ENCODE measurements around the gene RYR1.
"Not testable (repeated sequence)": the region's sequence is repeated elsewhere in the genome, so short reads cannot be mapped to it uniquely, and the experiment has no call there.

The RYR1 gene

DNA sequence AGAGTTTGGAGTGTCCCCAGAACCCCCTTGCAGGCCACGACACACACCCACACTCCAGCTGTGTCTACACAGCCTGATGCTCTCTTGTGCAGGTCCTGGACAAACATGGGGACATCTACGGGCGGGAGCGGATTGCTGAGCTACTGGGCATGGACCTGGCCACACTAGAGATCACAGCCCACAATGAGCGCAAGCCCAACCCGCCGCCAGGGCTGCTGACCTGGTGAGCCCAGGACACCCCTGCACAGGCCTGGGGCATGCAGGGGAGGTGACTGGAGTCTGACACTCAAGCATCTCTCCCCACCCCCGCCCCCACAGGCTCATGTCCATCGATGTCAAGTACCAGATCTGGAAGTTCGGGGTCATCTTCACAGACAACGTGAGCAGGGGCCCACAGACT is 144.3 kb downstream of the RYR1 start:
- no peak for DNase-seq

DNA sequence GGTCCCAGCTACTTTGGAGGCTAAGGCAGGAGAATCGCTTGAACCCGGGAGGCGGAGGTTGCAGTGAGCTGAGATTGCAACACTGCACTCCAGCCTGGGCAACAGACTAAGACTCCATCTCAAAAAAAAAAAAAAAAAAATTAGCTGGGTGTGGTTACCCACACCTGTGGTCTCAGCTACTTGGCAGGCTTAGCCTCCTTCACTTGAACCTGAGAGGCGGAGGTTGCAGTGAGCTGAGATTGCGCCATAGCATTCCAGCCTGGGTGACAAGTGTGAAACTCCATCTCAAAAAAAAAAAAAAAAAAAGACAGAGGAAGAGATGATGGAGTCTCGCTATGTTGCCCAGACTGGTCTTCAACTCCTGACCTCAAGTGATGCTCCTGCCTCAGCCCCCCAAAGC is 145.8 kb downstream of the RYR1 start:
- not testable (repeated sequence) for DNase-seq

DNA sequence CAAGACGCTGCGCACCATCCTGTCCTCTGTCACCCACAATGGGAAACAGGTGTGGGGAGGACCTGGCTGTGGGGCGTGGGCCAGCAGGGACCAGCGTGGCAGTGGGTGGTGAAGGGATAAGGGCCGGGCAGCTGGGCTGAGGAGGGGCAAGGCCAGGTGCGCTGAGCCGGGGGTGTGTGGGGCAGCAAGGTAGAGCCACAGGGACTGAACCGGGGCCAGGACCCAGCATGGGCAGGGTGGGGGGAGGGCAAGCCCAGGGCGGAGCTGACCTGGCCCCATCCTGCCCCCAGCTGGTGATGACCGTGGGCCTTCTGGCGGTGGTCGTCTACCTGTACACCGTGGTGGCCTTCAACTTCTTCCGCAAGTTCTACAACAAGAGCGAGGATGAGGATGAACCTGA is 146.6 kb downstream of the RYR1 start:
- DNase-seq, result no peak

DNA sequence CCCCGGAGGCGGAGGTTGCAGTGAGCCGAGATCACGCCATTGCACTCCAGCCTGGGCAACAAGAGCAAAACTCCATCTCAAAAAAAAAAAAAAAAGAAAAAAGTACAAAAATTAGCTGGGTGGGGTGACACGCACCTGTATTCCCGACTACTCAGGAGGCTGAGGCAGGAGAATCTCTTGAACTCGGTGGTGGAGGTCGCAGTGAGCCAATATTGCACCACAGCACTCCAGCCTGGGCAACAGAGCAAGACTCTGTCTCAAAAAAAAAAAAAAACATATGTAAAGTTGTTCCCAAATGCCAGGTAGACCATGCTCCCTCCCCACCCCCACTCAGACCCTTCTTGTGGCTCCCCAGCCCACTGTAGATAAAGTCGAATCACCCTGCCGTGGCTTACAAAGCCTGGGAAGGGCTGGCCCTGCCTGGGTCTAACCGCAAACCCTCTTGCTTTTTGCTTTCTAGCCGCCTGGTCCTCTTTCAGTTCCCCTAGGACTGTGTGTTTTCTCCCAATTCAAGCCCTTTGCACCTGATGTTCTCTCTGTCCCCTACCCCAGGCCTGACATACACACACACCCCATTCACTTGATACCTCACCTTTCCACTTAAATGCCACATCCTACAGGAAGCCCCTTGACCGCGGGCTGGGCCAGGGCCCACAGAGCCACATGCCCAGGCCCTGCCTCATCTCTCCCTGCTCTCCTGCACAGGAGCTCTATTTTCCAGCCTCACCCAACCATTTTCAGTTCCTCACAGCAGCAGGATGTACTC is 149.9 kb downstream of the RYR1 start:
- no peak for DNase-seq

DNA sequence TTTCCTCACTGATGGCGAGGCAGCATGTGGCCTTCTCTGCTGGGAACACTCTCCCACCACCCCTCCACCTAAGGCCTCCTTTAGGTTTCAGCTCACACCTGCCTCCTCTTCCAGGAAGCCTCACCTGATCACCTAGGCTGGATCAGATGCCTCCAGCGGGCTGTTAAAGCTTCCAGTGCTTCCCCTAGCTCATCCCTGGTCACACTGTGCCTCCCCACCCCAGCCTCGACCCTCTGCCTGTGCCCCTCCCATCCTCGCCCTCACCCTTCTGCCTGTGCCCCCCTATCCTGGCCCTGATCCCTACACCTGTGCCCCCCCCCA is 150.5 kb downstream of the RYR1 start:
- no peak for DNase-seq

DNA sequence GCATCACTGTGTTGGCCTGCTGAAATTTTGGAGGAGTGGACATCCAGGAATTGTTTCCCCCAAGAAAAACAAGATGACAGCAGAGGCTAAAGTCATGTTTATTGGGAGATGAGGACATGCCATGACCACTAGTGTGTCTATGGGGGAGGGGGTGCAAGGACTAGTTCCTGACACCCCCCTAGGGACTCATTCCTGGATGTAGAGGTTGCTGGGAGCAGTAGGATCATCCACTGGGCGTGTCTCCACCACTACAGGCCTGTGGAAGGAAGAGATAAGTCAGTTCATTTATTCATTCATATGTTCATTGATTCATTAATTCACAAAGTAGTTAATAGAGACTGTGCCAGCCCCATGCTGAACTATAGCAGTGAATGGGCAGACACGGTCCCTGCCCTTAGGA is 154.1 kb downstream of the RYR1 start:
- no peak for DNase-seq

DNA sequence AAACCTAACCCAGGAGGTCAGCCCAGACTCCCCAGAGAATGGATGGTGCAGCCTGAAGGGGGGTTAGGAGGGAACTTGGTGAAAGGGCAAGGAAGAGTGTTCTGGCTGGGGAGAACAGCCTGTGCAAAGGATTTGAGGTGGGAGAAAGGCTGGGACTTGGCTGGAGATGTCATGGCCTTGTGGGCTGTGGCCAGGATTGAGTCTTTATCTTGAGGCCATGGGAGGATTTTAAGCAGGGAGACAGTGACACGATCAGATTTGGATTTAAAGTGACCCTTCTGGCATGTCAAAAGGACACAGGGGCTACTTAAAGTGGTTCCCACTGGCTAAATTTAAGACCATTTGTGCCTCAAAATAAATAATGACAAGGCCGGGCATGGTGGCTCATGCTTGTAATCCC is 154.6 kb downstream of the RYR1 start:
- DNase-seq, result no peak

DNA sequence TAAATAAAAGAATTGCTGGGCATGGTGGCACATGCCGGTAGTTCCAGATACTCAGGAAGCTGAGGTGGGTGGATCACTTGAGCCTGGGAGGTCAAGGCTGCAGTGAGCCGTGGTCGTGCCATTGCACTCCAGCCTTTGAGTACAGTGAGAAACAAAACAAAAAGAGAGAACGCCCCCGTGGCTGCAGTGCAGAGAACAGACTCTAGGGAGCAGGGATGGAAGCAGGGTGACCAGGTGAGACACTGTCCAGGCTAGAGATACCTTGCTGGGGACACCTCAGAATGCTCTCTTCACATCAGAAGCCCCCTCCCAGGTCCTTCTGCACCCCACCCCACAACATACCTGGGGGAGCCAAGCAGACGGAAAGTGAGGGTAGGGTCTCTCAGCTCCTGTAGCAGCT is 159.4 kb downstream of the RYR1 start:
- DNase-seq, result no peak

DNA sequence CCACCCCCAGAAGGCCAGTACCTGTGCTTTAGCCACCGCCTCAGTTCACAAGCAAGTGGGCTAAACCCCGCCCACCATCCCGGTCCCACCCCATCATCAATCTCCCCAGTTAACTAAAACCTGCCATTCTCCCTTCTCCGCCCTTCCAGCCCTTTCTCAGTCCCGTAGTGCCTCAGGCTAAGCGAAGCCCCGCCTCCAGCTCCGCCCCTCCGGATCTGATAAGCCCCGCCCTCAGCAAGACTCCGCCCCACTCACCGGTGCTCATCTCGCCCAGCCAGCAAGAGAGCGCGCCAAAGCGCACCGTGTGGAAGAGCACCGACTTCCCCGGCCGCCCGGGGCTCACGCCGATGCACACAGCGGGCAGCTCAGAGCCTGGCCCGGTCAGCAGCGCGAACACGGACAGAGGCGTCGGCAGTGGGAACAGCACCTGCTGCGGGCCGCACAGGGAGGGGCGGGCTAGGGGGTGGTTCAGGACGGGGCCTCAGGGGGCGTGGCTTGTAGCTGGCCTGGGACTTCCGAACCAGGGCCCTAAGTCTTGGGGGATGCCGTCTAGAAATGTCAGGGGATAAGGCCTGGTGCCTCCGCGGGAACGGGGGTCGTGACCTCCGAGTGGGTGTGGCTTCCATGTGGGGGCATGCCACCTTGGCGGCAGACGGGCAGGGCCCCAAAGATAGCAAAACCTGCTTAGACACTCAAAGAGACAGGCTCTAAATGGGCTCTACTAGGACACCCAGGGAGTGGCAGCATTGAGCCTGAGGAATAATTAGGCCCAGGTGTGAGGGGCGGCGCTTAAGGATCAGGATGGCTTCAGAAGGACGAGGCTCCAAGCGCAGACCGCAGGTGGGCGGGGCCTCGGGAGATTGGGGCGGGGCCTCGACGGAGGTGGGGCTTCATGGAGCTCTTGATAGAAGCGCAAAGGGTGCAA is 162.8 kb downstream of the RYR1 start:
- DNase-seq, result no peak

DNA sequence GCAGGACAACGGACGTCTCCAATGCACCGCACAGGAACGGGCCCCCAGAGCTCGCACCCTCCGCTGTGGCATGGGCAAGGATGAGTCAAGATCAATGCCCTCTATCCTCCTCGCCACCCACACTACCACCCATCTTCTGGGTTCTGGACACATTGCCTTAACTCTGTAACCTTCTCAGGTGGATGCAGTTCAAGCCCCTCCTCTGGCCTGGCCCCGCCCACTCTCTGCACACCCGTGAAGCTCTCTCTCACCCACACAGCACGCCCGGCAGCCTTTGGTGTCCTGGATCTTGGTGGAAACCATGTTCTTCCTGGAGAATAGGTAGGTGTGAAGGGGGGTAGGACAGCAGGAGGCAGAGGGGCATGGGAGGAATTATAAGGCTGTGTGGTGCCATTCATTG is 163.6 kb downstream of the RYR1 start:
- no peak for DNase-seq

DNA sequence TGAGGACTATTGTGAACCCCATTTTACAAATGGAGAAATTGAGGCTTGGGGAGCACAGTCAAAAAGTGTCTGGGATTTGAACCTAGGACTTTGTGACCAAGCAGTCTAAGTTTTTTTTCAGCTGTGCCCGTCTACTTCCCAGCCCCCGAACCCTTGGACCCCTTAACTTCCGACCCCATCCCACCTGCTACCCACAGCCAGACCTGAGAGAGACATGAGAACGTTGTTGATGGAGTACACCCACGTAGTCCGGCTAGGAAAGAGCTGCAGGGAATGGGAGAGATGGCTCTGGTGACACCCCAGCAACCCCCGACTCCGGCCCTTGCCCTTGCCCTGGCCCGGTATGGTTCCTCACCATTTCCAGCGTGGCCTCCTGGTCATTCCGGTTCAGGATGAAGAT is 166.2 kb downstream of the RYR1 start:
- DNase-seq, result no peak

DNA sequence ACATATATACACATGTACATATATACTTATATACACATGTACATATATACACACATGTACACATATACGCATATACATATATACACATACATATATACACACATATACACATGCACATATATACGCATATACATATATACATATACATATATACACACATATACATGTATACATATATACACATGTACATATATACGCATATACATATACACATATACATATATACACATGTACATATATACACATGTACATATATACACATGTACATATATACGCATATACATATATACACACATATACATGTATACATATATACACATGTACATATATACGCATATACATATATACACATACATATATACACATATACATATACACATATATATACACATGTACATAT is 169.4 kb downstream of the RYR1 start:
- not testable (repeated sequence) for DNase-seq

DNA sequence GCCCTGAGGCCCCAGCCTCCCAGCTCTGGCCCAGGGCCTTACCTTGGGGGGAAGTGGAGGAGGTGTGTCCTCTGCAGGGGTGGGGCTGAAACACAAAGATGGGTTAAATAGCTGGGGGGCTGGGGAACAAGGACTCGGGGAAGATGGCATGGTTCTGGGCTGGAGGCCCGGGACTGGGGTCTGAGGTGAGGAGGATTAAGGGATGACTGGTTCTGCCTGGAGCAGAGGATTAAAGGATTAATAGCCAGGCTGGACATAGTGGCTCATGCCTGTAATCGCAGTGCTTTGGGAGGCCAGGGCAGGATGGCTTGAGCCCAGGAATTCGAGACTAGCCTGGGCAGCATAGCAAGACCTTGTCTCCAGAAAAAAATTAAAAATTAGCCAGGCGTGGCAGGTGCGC is 172.6 kb downstream of the RYR1 start:
- DNase-seq, result no peak

DNA sequence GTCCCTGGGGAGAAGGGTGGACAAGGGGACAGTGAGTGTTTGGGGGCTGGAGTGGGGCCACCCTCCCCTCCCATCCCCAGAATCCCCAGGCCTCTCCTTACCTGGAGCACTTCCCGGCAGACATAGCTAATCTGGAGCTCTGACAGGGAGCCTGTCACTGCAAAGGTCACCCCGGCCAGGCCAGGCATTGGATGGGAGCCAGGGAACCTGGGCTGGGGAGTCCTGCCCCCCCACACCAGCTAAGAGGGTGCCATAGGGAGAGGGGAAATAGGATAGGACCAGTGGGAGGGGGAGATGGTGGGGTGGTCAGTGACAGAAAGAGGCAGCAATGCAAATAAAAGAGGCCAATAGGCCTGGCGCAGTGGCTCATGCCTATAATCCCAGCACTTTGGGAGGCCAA is 180.8 kb downstream of the RYR1 start:
- no peak for DNase-seq

DNA sequence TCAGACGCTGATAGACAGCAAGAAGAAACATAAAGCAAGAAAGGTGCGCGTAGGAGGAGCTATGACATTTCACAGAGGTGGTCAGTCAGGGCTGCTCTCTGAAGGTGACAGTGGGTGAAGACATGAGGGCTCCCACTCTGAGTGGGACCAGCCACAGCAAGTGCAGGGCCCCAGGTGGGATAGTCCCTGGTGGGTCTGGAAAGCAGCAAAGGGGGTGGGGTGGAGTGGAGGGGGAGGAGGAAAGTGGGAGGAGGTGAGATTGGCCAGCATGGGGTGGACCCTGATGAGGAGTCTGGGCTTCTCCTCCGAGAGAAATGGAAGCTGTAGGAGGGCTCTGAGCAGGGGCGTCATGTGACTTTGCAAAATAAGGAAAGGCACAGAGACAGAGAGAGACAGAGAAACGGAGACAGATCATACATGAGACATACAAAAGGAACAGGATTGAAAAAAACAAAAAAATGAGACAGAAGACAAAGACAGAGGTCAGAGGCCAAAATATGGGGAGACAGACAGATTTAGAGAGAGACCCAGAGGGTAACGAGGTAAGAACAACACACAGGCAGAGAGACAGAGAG is 181.6 kb downstream of the RYR1 start:
- DNase-seq, result no peak

DNA sequence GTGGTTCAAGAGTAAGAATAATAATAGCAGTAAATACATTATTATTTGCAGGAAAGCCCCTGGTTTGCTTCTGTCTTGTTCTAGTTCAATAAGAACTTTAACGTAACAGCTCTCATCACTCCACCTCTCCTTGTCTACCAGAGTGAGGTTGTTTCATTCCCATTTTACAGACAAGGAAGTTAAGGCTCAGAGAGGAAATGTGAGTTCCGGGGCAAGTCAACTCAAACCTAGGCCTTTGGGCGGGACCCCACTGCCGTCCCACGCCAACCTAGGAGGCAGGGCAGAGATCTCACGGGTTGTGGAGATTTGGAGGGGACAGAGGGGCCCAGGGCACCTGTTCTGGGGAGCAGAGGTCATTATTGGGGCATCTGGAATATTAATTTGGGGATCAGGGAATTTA is 182.8 kb downstream of the RYR1 start:
- no peak for DNase-seq

DNA sequence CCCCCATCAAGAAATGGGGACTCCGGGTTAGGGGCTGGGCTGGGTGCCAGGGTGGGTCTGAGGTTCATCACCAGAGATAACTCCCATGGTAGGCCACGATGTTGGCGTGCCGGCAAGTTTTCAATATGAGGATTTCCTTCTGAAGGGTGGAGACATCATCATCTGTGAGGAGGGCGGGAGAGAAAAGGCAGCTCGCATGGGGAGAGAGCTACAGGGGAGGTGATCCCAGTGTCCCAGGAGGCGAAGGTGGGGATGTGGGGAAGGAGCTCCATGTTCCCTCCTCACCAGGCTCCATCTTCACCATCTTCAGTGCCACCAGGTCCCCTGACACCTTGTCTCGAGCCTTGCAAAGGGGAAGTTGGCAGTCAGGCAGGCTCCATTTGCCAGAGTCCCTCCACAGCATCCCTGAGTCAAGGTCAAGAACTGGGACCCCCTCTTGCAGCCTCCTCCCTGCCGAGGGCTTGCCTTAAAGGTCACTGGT is 183.8 kb downstream of the RYR1 start:
- no peak for DNase-seq

DNA sequence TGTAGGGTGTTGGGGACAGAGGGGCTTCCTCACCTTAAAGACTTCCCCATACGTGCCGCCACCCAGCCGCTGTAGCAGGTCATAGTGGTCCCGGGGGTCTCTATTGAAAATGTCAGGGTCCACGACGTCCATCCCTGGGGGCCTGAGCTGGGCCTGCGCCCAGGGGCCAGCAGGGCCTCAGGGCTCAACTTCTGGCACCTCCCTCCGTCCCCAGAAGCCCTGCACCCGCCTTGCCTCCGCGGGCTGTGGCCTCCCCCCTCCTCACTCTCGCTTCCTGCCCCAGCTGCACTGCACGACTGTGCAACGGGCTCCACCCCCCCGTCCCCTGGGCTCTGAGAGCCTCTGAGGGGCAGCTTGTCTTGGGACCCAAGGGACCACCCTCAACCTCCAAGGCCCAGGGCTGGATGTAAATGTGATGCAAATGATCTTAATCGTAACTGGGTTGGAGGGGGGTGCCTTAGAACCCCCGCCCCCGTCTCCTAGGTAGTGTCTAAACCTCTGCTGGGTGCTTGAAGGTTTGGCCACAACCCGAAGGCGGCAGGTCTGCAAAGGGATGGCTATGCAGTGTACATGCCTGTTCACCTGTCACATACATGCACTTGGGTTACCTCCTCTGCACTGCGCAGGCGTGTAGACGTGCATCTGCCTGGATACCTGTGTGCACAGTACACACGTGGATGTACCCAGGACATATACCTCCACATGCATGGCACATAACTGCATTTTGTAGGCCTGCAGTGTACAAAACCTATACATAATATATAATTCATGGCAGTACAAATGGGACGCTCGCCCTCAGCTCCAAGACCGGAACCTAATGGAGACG is 184.5 kb downstream of the RYR1 start, which contains the start of gene MAP4K1:
Gene MAP4K1, minus strand, starts transcription at position 190 of the 826 bp plus-strand sequence. Its CDS starts 58 bp downstream, at position 132.
- DNase-seq, result no peak

DNA sequence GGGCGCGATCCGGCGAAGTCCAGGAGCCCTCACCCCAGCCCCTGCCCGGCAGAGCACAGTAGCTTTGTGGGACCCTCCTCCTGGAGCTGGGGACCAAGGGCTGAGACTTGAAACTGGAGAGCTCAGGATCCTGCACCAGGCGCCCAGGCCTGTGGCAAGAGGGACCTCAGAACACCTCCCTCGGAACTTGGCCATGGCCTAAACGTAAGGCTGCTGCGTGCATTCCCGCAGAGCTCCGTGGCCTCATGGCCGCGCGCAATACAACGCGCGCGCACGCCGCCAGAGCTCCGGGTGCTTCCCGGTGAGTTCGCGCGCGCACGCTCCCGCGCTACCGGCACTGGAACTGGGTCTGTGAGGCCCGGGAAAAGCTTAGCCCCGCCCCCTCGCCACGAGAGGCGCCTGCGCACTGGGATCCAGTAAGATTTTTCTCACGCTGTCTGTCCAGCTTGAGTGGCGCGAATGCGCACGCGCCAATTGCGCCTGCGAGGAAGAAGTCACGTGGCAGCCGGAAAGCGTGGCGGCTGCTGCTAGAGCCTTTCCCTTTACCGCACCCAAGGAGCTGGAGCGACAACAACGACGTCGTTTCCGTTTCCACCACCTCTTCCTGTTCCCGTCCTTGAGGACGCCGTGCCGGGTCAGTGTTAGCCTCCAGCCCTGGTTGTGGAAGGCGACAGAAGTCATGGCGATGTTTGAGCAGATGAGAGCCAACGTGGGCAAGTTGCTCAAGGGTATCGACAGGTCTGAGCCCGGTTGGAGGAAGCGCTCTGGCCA is 185.3 kb downstream of the RYR1 start, which contains the start of gene EIF3K:
Gene EIF3K, plus strand, starts transcription at position 599 of the 771 bp plus-strand sequence. Its CDS starts 81 bp downstream, at position 680.
- peak; percentile 97 for DNase-seq

DNA sequence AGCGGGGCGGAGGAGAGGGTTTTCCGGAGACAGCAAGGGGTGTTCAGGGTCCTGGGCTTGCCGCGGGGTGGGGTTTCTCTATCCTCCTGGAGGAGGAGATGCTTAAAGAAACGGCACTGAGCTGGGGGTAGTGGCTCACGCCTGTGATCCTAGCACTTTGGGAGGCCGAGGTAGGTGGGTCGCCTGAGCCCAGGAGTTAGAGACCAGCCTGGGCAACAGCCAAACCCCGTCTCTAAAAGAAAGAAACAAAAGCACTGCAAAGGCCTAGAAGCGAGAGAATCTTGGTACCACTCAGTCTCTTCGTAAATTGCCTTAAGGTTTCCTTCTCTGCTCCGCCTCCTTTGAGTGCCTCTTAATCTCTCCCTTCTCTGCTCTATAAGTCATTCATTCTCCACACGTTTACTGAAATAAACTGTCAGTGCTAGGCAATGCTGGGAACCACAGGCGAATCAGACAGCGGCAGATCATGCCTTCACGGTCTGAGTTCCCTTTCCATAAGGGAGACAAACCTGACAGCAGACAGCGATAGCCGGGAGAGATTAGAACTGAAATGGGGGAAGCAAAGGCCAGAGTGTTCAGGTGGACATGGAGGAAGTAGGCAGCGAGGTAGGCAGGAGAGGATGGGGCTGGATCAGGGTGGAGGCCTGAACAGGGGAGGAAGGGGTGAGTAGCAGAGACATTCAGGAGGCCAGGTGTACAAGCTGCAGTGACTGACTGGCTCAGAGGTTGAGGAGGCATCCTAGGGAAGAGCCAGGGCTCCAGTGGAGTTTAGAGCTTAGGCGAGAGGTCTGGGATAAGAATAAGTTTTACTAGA is 186.1 kb downstream of the RYR1 start:
- DNase-seq, result no peak

DNA sequence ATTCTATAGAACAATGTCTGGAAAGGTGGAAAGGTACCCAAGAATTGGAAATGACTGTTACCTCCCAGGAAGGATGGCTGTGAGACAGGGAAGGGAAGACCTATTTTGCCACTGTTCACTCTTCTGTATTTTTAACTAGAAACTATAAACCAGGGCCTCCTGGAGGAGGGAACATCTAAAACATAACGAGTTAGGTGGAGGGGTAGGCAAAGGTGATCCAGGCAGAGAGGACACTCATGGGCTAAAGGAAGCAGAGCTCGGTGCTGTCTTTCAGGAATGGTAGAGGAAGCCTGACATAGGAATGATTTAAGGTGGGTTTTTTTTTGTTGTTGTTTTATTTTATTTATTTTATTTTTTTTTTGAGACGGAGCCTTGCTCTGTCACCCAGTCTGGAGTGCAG is 191.3 kb downstream of the RYR1 start:
- no peak for DNase-seq

Data from NCI-H1092 (cell line).